Activated effector memory CD4-positive, alpha-beta T cell treated with Interleukin-2 at 50 U/mL for 16 hours (primary cell): ENCODE measurements around the gene TMEM51.
A peak's percentile ranks its signal among the peaks of the same experiment; 100 is the strongest.

Experiments used
- DNase-seq: peaks from one replicate; pipeline ENCODE4 v3.0.0-alpha.2; 2020

Gene TMEM51

GRCh38 chr1:15222653-15223303 lies 69.2 kb downstream of the TMEM51 start:
- no peak for DNase-seq

GRCh38 chr1:15224259-15224869 lies 70.8 kb downstream of the TMEM51 start:
- DNase-seq: no peak

- DNase-seq: no peak
Measured at GRCh38 chr1:15224974-15225373, 71.4 kb downstream of the TMEM51 start.

GRCh38 chr1:15225461-15225860 lies 71.9 kb downstream of the TMEM51 start:
- DNase-seq: no peak

- DNase-seq: no peak
Measured at GRCh38 chr1:15226388-15227255, 73.1 kb downstream of the TMEM51 start.

- DNase-seq: no peak
Measured at GRCh38 chr1:15229707-15230131, 76.2 kb downstream of the TMEM51 start.

GRCh38 chr1:15231714-15232201 lies 78.2 kb downstream of the TMEM51 start:
- no peak for DNase-seq

- DNase-seq: no peak
Measured at GRCh38 chr1:15233689-15234088, 80.1 kb downstream of the TMEM51 start.

GRCh38 chr1:15236321-15236721 lies 82.8 kb downstream of the TMEM51 start:
- DNase-seq: no peak

GRCh38 chr1:15236746-15237145 lies 83.2 kb downstream of the TMEM51 start:
- no peak for DNase-seq

GRCh38 chr1:15238789-15239188 lies 85.2 kb downstream of the TMEM51 start:
- DNase-seq: no peak

- DNase-seq: no peak
Measured at GRCh38 chr1:15242766-15243165, 89.2 kb downstream of the TMEM51 start.

GRCh38 chr1:15243275-15244043 lies 89.9 kb downstream of the TMEM51 start:
- no peak for DNase-seq

GRCh38 chr1:15244813-15245212 lies 91.3 kb downstream of the TMEM51 start:
- DNase-seq: no peak

GRCh38 chr1:15245593-15246360 lies 92.2 kb downstream of the TMEM51 start:
- DNase-seq: no peak

GRCh38 chr1:15246960-15247614 lies 93.5 kb downstream of the TMEM51 start, which contains the start of gene FHAD1:
Gene FHAD1, plus strand, starts transcription at chr1:15247223. Its CDS starts 4,562 bp downstream, at chr1:15251785.
- peak; percentile 10 for DNase-seq

GRCh38 chr1:15248216-15248615 lies 94.7 kb downstream of the TMEM51 start:
- DNase-seq: no peak

- DNase-seq: peak; percentile 15
Measured at GRCh38 chr1:15249081-15249480, 95.5 kb downstream of the TMEM51 start.

- DNase-seq: no peak
Measured at GRCh38 chr1:15251857-15252835, 98.6 kb downstream of the TMEM51 start.

GRCh38 chr1:15254559-15254958 lies 101.0 kb downstream of the TMEM51 start:
- DNase-seq: no peak
